ENCODE results near the gene RGL4.

- TF ChIP-seq POLR2A (IDR thresholded peaks at IDR 0.05) (no peak), CTCF (IDR thresholded peaks at IDR 0.05) (no peak)
Measured at GRCh38 chr22:23692598-23693291, 1.9 kb downstream of the RGL4 start.
